OCI-LY3 (cell line): ENCODE data around the gene EPB41L5.
"Not testable (repeated sequence)": the region's sequence is repeated elsewhere in the genome, so short reads cannot be mapped to it uniquely, and the experiment has no call there.

Experiments used
- H2AFZ ChIP-seq: fragments of 200-600, 300-600 bp; shearing (Covaris generic); 2 replicates; pipeline ENCODE4 v1.6.0; 2014; ENCODE audit warnings: antibody characterized with exemption, low read depth, low read length
- H3K27ac ChIP-seq: fragments of 200-600, 300-600 bp; sonication (generic); 2 replicates; pipeline ENCODE4 v1.5.1; 2014; ENCODE audit warnings: mild to moderate bottlenecking, low read length, moderate library complexity, mixed read lengths
- H3K27me3 ChIP-seq: fragments of 200-600, 300-600 bp; sonication (generic); 2 replicates; pipeline ENCODE4 v1.6.1; 2014; ENCODE audit warnings: low read depth, low read length, mixed read lengths
- H3K36me3 ChIP-seq: fragments of 200-600, 300-600 bp; sonication (generic); replicated peaks from 2 replicates; pipeline ENCODE3; 2014; ENCODE audit warnings: low read depth, low read length, mixed read lengths
- H3K4me1 ChIP-seq: fragments of 300-600, 200-600 bp; sonication (generic); 2 replicates; pipeline ENCODE4 v1.6.1; 2014; ENCODE audit warnings: low read length, mixed read lengths
- H3K4me2 ChIP-seq: fragments of 200-600, 300-600 bp; sonication (generic); 2 replicates; pipeline ENCODE4 v1.6.1; 2014; ENCODE audit warnings: low read length, mixed read lengths
- H3K4me3 ChIP-seq: fragments of 300-600, 200-600 bp; sonication (generic); 2 replicates; pipeline ENCODE4 v1.5.1; 2014; ENCODE audit warnings: antibody characterized with exemption, mild to moderate bottlenecking, low read length, moderate library complexity
- H3K79me2 ChIP-seq: fragments of 300-600, 200-600 bp; shearing (Covaris generic); 2 replicates; pipeline ENCODE4 v1.6.1; 2014; ENCODE audit warnings: mild to moderate bottlenecking, low read length, mixed read lengths
- H3K9ac ChIP-seq: fragments of 300-600, 200-600 bp; shearing (Covaris generic); 2 replicates; pipeline ENCODE4 v1.6.0; 2014; ENCODE audit warnings: mild to moderate bottlenecking, low read length, moderate library complexity
- H3K9me3 ChIP-seq: fragments of 200-600, 300-600 bp; shearing (Covaris generic); 2 replicates; pipeline ENCODE4 v1.6.1; 2014; ENCODE audit warnings: low read length, mixed read lengths; ENCODE audit not compliant: insufficient read depth
- H4K20me1 ChIP-seq: fragments of 200-600, 300-600 bp; sonication (generic); 2 replicates; pipeline ENCODE4 v1.6.1; 2016; ENCODE audit warnings: low read length, mixed read lengths; ENCODE audit not compliant: insufficient read depth
- CTCF ChIP-seq: fragments of 200-600, 300-600 bp; sonication (generic); IDR thresholded peaks from 2 replicates; pipeline ENCODE4 v1.5.1; 2014; ENCODE audit warnings: antibody characterized with exemption, low read length, low read depth
- EZH2phosphoT487 ChIP-seq: fragments of 200-600 bp; shearing (Covaris generic); IDR thresholded peaks from 2 replicates; pipeline ENCODE4 v1.6.1; 2018; ENCODE audit warnings: antibody characterized with exemption, mixed run types, low read depth

EPB41L5 gene

DNA sequence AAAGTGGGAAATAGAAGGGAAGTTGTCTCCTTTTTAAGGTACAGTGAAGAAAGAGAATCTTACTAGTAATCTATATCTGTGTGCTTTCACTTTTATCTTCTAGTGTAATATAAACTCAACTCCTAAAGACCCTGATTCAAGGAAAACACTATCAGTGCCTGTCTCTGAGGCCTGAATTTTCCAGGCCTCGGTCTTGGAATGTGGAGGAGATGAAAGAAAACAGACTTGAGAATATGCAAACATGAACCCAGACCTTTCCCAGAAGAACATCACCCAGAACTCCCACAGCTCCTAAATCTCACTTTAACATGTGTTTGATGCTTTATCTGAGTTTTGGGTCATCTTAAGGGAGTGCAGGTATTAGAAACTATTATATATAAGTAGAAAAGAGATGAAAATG is 51.8 kb downstream of the EPB41L5 start:
- Histone ChIP-seq H3K4me1 (no peaks in the 10 kb centered on the region), H3K9ac (no peak overlapping the region), H3K27me3 (no peaks in the 10 kb centered on the region), H3K79me2 (peaks cover 83% of the 10 kb centered on the region), H2AFZ (no peak overlapping the region), H4K20me1 (peaks cover 39% of the 10 kb centered on the region), H3K9me3 (no peaks in the 10 kb centered on the region), H3K4me3 (no peak overlapping the region), H3K4me2 (no peak overlapping the region), H3K27ac (no peak overlapping the region), H3K36me3 (peaks cover 12% of the 10 kb centered on the region)
- no peak for TF ChIP-seq CTCF
- TF ChIP-seq EZH2phosphoT487: no peak

DNA sequence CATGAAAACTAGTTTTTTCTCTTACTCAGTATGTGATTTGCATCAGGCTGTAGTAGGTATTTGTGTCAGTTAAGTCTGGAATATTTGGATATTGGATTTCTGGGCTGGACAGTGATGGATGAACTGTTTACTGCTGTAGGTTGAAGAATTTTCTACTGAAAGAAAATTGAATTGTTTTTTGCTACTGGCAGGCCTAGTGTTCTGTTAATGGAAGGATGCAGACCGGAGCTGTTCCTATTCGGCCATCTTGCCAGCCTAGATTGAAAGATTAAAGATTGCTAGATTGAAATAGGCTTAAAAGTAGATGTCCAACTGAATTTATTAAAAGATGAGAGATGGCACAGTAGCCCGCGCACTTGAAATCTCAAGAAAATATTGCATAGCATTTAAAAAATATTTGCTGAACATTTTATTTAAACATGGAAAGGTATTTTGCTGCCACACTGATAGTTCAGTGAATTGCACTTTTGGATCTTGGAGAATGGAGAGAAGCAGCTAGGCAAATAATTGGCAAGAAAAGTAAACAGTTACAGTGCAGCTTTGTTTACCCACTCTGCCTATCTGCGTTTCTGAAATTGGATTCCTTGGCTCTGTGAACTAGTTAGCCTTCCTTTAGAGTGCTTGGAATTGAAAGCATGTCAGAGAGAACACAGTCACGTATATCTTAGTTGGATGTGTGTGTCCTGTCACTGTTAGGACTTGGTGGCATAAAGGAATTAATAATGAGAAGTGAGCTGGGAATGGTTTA is 54.1 kb downstream of the EPB41L5 start:
- peaks cover 68% of the 10 kb centered on the region for H3K79me2 ChIP-seq
- no peak overlapping the region for H3K4me2 ChIP-seq
- no peak overlapping the region for H3K4me3 ChIP-seq
- no peak overlapping the region for H3K27ac ChIP-seq
- H3K9ac ChIP-seq: no peak overlapping the region
- no peak for TF ChIP-seq EZH2phosphoT487
- no peak for TF ChIP-seq CTCF
- H3K9me3 ChIP-seq: no peaks in the 10 kb centered on the region
- no peaks in the 10 kb centered on the region for H3K4me1 ChIP-seq
- no peak overlapping the region for H2AFZ ChIP-seq
- peaks cover 12% of the 10 kb centered on the region for H3K36me3 ChIP-seq
- no peaks in the 10 kb centered on the region for H3K27me3 ChIP-seq
- H4K20me1 ChIP-seq: peaks cover 35% of the 10 kb centered on the region

GRCh38 chr2:120068040-120068658 is 55.3 kb downstream of the EPB41L5 start:
- not testable (repeated sequence) for H3K27me3 ChIP-seq, H3K4me1 ChIP-seq, H3K27ac ChIP-seq, H3K9me3 ChIP-seq, H3K4me2 ChIP-seq, H2AFZ ChIP-seq, H3K9ac ChIP-seq, H3K4me3 ChIP-seq
- peaks cover 57% of the 10 kb centered on the region for H3K79me2 ChIP-seq
- H4K20me1 ChIP-seq: peaks cover 33% of the 10 kb centered on the region
- H3K36me3 ChIP-seq: peaks cover 12% of the 10 kb centered on the region

DNA sequence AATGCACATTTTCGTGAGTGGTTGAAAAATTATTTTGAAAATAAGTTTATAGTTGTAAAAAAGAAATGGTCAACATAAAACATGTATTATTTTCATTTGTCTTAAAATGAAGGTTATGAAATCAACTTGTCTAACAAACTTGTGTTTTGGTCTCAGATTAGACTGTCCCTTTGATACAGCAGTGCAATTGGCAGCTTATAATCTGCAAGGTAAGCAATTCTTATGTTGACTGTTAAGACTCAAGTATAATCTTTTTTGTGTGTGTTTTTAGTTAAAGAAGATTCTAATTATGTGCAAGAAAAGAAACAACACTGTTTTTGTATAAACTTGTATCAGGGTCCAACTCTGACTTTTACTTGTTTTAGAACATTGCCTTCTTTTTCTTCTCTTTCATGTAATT is 62.7 kb downstream of the EPB41L5 start:
- Histone ChIP-seq H3K36me3 (peaks cover 37% of the 10 kb centered on the region), H3K4me3 (no peak overlapping the region), H3K27me3 (no peaks in the 10 kb centered on the region), H4K20me1 (0 out of 2 replicates have a peak, but pooled peaks cover 3% of the 10 kb centered on the region), H2AFZ (no peak overlapping the region), H3K27ac (no peak overlapping the region), H3K79me2 (peaks cover 9% of the 10 kb centered on the region; the same call in 1 of the 2 replicates), H3K9me3 (no peaks in the 10 kb centered on the region), H3K4me2 (no peak overlapping the region), H3K9ac (no peak overlapping the region), H3K4me1 (no peaks in the 10 kb centered on the region)
- TF ChIP-seq EZH2phosphoT487 (no peak), CTCF (no peak)
